Activated CD4-positive, alpha-beta T cell treated with anti-CD3 and anti-CD28 coated beads, Interleukin-2, Interleukin-4, amounts not matched to agents 100 ng/mL and 50 ng/mL, durations not matched to agents 16 hours and 8 hours (primary cell): ENCODE data around the gene FBXL7.

Source experiments
- DNase-seq: peaks from one replicate; pipeline ENCODE4 v3.0.0-alpha.2; 2020; ENCODE audit warnings: low spot score

Gene FBXL7

GRCh38 chr5:15579193-15579990 is 79.4 kb downstream of the FBXL7 start:
- no peak for DNase-seq

- no peak for DNase-seq
Observed at GRCh38 chr5:15584528-15584927, 84.5 kb downstream of the FBXL7 start.

- DNase-seq = no peak
Observed at GRCh38 chr5:15585128-15585527, 85.1 kb downstream of the FBXL7 start.

- no peak for DNase-seq
Observed at GRCh38 chr5:15585841-15586591, 86.0 kb downstream of the FBXL7 start.

- no peak for DNase-seq
Observed at GRCh38 chr5:15587916-15588315, 87.9 kb downstream of the FBXL7 start.

GRCh38 chr5:15592728-15593127 is 92.7 kb downstream of the FBXL7 start:
- DNase-seq = no peak

- DNase-seq = no peak
Observed at GRCh38 chr5:15594977-15595568, 95.1 kb downstream of the FBXL7 start.

GRCh38 chr5:15595929-15596328 is 95.9 kb downstream of the FBXL7 start:
- DNase-seq = no peak

- DNase-seq = no peak
Observed at GRCh38 chr5:15596936-15597335, 97.0 kb downstream of the FBXL7 start.

GRCh38 chr5:15597804-15598203 is 97.8 kb downstream of the FBXL7 start:
- no peak for DNase-seq

- DNase-seq = peak; percentile 11
Observed at GRCh38 chr5:15598294-15598902, 98.4 kb downstream of the FBXL7 start.

GRCh38 chr5:15600035-15600434 is 100.1 kb downstream of the FBXL7 start:
- no peak for DNase-seq

- DNase-seq = no peak
Observed at GRCh38 chr5:15601274-15601673, 101.3 kb downstream of the FBXL7 start.

- DNase-seq = no peak
Observed at GRCh38 chr5:15601853-15602252, 101.9 kb downstream of the FBXL7 start.

GRCh38 chr5:15604986-15605385 is 105.0 kb downstream of the FBXL7 start:
- no peak for DNase-seq

- no peak for DNase-seq
Observed at GRCh38 chr5:15606197-15606596, 106.2 kb downstream of the FBXL7 start.

- DNase-seq = no peak
Observed at GRCh38 chr5:15607076-15607475, 107.1 kb downstream of the FBXL7 start.

GRCh38 chr5:15609076-15609725 is 109.2 kb downstream of the FBXL7 start:
- no peak for DNase-seq

- DNase-seq = no peak
Observed at GRCh38 chr5:15610216-15610615, 110.2 kb downstream of the FBXL7 start.

- no peak for DNase-seq
Observed at GRCh38 chr5:15611008-15611407, 111.0 kb downstream of the FBXL7 start.

- no peak for DNase-seq
Observed at GRCh38 chr5:15612915-15613635, 113.1 kb downstream of the FBXL7 start.
